Mesenchymal stem cell (in vitro differentiated cells and primary cell): ENCODE results near the gene COL25A1.

ENCODE experiments used
- DNase-seq: peaks from one replicate; pipeline ENCODE4 v3.0.0-alpha.2; 2013
- H2AFZ ChIP-seq: one replicate; pipeline ENCODE4 v1.6.1; 2013; ENCODE audit warnings: low read depth, mild to moderate bottlenecking, control low read depth, inconsistent platforms, low read length, moderate library complexity
- H2AK5ac ChIP-seq: 2 replicates; pipeline ENCODE4 v1.6.1; 2013; ENCODE audit warnings: low read length, moderate library complexity, mild to moderate bottlenecking, inconsistent platforms; ENCODE audit not compliant: severe bottlenecking
- H2BK120ac ChIP-seq: one replicate; pipeline ENCODE4 v1.6.1; 2013; ENCODE audit warnings: low read depth, mild to moderate bottlenecking, inconsistent platforms, low read length, moderate library complexity
- H2BK12ac ChIP-seq, 2 experiments: one replicate each; pipeline ENCODE4 v1.6.1; 2013; ENCODE audit warnings: inconsistent platforms in 2 of 2, low read length in 2 of 2, mild to moderate bottlenecking in 2 of 2, moderate library complexity in 2 of 2, control low read depth in 1 of 2
- H2BK15ac ChIP-seq: one replicate; pipeline ENCODE4 v1.6.1; 2013; ENCODE audit warnings: mild to moderate bottlenecking, low read depth, inconsistent platforms; ENCODE audit not compliant: poor library complexity, severe bottlenecking
- H2BK5ac ChIP-seq: 2 replicates; pipeline ENCODE4 v1.6.1; 2013; ENCODE audit warnings: low read depth, mild to moderate bottlenecking, low read length, control low read depth, inconsistent platforms; ENCODE audit not compliant: poor library complexity, severe bottlenecking
- H3K14ac ChIP-seq, 2 experiments: one replicate each; pipeline ENCODE4 v1.6.1; 2013; ENCODE audit warnings: inconsistent platforms in 2 of 2, low read length in 2 of 2, control low read depth in 1 of 2, mild to moderate bottlenecking in 1 of 2, moderate library complexity in 1 of 2
- H3K18ac ChIP-seq, 2 experiments: one replicate each; pipeline ENCODE4 v1.6.1; 2013; ENCODE audit warnings: inconsistent platforms in 2 of 2, low read length in 2 of 2, control low read depth in 1 of 2, low read depth in 1 of 2, mild to moderate bottlenecking in 1 of 2
- H3K23ac ChIP-seq, 2 experiments: one replicate each; pipeline ENCODE4 v1.6.1; 2013; ENCODE audit warnings: inconsistent platforms in 2 of 2, low read length in 2 of 2, mild to moderate bottlenecking in 2 of 2, moderate library complexity in 2 of 2, control low read depth in 1 of 2
- H3K27ac ChIP-seq: 2 replicates; pipeline ENCODE4 v1.5.1; 2013; ENCODE audit warnings: mild to moderate bottlenecking, moderate library complexity, low read length, control low read depth, inconsistent platforms; ENCODE audit not compliant: poor library complexity, severe bottlenecking
- H3K27me3 ChIP-seq, 2 experiments: 2 replicates each; pipeline versions ENCODE4 v1.6.1 to v1.7.0; 2013; ENCODE audit warnings: low read length in 2 of 2, mild to moderate bottlenecking in 2 of 2, moderate library complexity in 2 of 2, control low read depth in 1 of 2, inconsistent platforms in 1 of 2; ENCODE audit not compliant: control insufficient read depth in 1 of 2, insufficient read depth in 1 of 2
- H3K36me3 ChIP-seq, 2 experiments: 2 replicates each; pipeline versions ENCODE4 v1.6.1 to v1.7.0; 2013; ENCODE audit warnings: low read length in 2 of 2, control low read depth in 1 of 2, inconsistent platforms in 1 of 2, low read depth in 1 of 2, mild to moderate bottlenecking in 1 of 2; ENCODE audit not compliant: insufficient read depth in 2 of 2, control insufficient read depth in 1 of 2
- H3K4ac ChIP-seq, 2 experiments: one replicate each; pipeline ENCODE4 v1.6.1; 2013; ENCODE audit warnings: inconsistent platforms in 2 of 2, low read length in 2 of 2, mild to moderate bottlenecking in 2 of 2, moderate library complexity in 2 of 2, control low read depth in 1 of 2, low read depth in 1 of 2
- H3K4me1 ChIP-seq: 2 replicates; pipeline ENCODE4 v1.6.1; 2013; ENCODE audit warnings: low read depth, low read length, control low read depth; ENCODE audit not compliant: control insufficient read depth, insufficient read depth
- H3K4me2 ChIP-seq: 2 replicates; pipeline ENCODE4 v1.6.1; 2013; ENCODE audit warnings: low read length, mild to moderate bottlenecking, inconsistent platforms; ENCODE audit not compliant: poor library complexity, severe bottlenecking
- H3K4me3 ChIP-seq, 2 experiments: 2 replicates each; pipeline versions ENCODE4 v1.5.1 to v1.7.0; 2013; ENCODE audit warnings: low read length in 2 of 2, mild to moderate bottlenecking in 2 of 2, control low read depth in 1 of 2, low read depth in 1 of 2; ENCODE audit not compliant: insufficient read depth in 1 of 2
- H3K79me1 ChIP-seq: replicated peaks from 2 replicates; pipeline ENCODE4 v1.6.1; 2013; ENCODE audit warnings: mild to moderate bottlenecking, control low read depth, low read length, inconsistent platforms; ENCODE audit not compliant: poor library complexity, severe bottlenecking
- H3K9ac ChIP-seq: 2 replicates; pipeline ENCODE4 v1.7.0; 2013; ENCODE audit warnings: mild to moderate bottlenecking, low read length, moderate library complexity
- H3K9me3 ChIP-seq: 2 replicates; pipeline ENCODE4 v1.7.0; 2013; ENCODE audit warnings: mild to moderate bottlenecking, low read length; ENCODE audit not compliant: control insufficient read depth
- H4K8ac ChIP-seq: one replicate; pipeline ENCODE4 v1.6.1; 2013; ENCODE audit warnings: inconsistent platforms, mild to moderate bottlenecking, low read length, moderate library complexity
- H4K91ac ChIP-seq: one replicate; pipeline ENCODE4 v1.6.1; 2013; ENCODE audit warnings: mild to moderate bottlenecking, low read length, inconsistent platforms
- WGBS: methylation state at CpG from one replicate; pipeline ENCODE4 v1.1.7; 2013; ENCODE audit warnings: mixed read lengths; 5-methylcytosine and 5-hydroxymethylcytosine counted together

The COL25A1 gene

DNA sequence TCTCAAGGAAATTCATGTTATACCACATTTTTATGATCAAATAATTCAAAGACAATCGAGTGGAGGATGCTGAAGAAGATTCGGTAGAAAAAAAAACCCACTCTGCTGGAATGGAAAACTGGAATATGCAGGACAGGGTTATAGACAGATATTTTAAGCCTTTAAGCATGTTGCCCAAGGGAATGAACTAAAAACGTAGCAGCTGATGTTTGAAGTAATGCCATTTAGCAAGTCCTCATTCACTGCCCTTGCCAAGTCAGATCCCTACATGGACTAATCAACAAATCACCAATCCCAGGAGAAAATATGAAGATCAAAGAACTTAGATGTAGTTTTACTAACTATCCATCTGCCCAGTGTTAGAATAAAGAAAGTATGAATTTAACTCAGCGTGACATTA lies 464.0 kb downstream of the COL25A1 start:
- H3K14ac ChIP-seq, result no peak overlapping the region
- 100% methylated on average over 3 of the region's 4 CpGs for WGBS
- no peak overlapping the region for H3K4me2 ChIP-seq

DNA sequence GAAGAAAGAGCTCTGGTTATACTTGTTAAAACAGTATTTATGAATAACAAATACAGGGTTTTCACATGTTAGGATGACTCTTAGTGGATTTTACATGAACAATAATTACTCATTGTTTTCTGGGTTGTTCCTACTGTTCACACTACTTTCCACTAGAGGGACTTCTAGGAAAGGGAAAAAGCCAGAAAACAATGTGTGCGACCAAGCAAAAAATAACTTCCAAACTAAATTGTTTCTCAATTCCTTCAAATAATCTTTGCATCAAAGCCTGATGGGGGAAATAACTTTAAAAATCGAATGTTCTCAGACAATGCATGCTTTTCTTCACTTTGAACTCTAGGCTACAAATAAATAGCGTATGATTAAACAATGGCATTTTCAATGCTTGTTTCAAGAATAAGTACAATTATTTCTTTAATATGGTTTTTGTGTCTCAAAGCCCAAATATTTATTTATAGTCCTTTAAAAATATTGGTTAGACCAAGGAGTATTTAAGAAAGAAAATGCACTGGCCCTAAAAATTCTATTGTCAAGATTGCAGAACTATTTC lies 467.5 kb downstream of the COL25A1 start:
- H3K4me1 ChIP-seq, result peaks cover 4% of the 10 kb centered on the region
- no peaks in the 10 kb centered on the region for H3K79me1 ChIP-seq
- no peak overlapping the region for H4K91ac ChIP-seq
- H3K4me3 ChIP-seq, result no peak overlapping the region
- H3K9me3 ChIP-seq, result no peaks in the 10 kb centered on the region
- H2BK120ac ChIP-seq, result no peak overlapping the region
- H3K23ac ChIP-seq, result no peak overlapping the region
- no peak overlapping the region for H3K14ac ChIP-seq
- peak; percentile 62 for DNase-seq
- no peak overlapping the region for H2BK15ac ChIP-seq
- no peak overlapping the region for H3K4ac ChIP-seq
- no peaks in the 10 kb centered on the region for H3K27me3 ChIP-seq
- H2AFZ ChIP-seq, result no peak overlapping the region
- H4K8ac ChIP-seq, result no peak overlapping the region
- no peak overlapping the region for H2AK5ac ChIP-seq
- no peaks in the 10 kb centered on the region for H3K36me3 ChIP-seq
- no peak overlapping the region for H3K27ac ChIP-seq
- 0% methylated on average over 1 of the region's 3 CpGs for WGBS
- no peak overlapping the region for H3K4me2 ChIP-seq
- H2BK5ac ChIP-seq, result no peak overlapping the region
- no peak overlapping the region for H2BK12ac ChIP-seq
- H3K9ac ChIP-seq, result peak overlapping the region; percentile 62
- no peak overlapping the region for H3K18ac ChIP-seq

More for the DNA sequence above, 464.0 kb downstream of the COL25A1 start:
- Histone ChIP-seq H3K79me1 (no peaks in the 10 kb centered on the region), H3K9me3 (no peaks in the 10 kb centered on the region), H3K18ac (no peak overlapping the region), H4K8ac (no peak overlapping the region), H3K4me1 (peaks cover 4% of the 10 kb centered on the region), H2AK5ac (no peak overlapping the region), H2BK15ac (no peak overlapping the region), H2BK12ac (no peak overlapping the region), H3K23ac (no peak overlapping the region), H2BK120ac (no peak overlapping the region), H3K4ac (no peak overlapping the region), H3K36me3 (no peaks in the 10 kb centered on the region), H4K91ac (no peak overlapping the region), H2BK5ac (no peak overlapping the region), H3K4me3 (no peak overlapping the region), H3K27ac (no peak overlapping the region), H2AFZ (no peak overlapping the region), H3K27me3 (no peaks in the 10 kb centered on the region), H3K9ac (no peak overlapping the region)
- no peak for DNase-seq

DNA sequence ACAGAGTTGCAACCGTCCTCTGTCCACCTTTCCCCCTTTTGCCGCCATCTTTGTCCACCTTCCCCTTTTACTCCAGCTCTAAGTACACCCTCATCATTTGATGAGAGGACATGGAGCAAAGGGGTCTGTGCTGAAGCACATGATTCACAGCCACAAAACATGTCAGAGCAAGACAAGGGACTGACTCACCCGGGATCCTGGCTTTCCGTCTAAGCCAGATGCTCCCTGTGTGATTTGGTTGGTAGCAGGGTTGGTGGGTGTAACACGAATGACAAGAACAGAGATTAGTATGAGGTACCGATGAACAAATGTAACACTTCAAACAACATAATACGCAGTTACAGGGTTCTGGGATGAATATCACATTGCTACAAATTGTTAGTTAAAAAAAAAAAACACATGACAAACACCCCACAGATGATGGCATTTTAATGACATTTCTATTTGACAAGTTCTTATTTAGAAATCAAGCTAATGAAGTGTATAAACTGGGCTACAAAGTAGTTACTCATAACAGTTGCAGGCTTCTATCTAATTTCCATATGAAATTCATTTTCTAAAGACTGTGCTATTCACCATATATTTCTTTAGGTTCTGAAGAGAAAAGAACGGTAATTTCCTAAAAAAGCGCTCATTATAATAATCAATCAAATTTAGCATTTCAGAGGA lies 468.2 kb downstream of the COL25A1 start:
- Histone ChIP-seq H3K4ac (no peak overlapping the region), H2BK15ac (no peak overlapping the region), H3K14ac (no peak overlapping the region), H3K4me3 (no peak overlapping the region), H3K79me1 (no peaks in the 10 kb centered on the region), H3K9me3 (no peaks in the 10 kb centered on the region), H3K23ac (no peak overlapping the region), H2BK5ac (no peak overlapping the region), H4K91ac (peak overlapping the region; percentile 75), H2AFZ (no peak overlapping the region), H4K8ac (peak overlapping the region; percentile 66), H2BK120ac (peak overlapping the region; percentile 61), H3K4me1 (peaks cover 6% of the 10 kb centered on the region), H2BK12ac (peak overlapping the region; percentile 49 to 65), H3K4me2 (no peak overlapping the region), H3K27ac (no peak overlapping the region), H3K27me3 (no peaks in the 10 kb centered on the region), H2AK5ac (no peak overlapping the region), H3K9ac (peak overlapping the region; percentile 62), H3K36me3 (no peaks in the 10 kb centered on the region), H3K18ac (peak overlapping the region; percentile 13 to 86)
- 0% methylated on average over 2 of the region's 9 CpGs for WGBS
- DNase-seq, result peak; percentile 67

DNA sequence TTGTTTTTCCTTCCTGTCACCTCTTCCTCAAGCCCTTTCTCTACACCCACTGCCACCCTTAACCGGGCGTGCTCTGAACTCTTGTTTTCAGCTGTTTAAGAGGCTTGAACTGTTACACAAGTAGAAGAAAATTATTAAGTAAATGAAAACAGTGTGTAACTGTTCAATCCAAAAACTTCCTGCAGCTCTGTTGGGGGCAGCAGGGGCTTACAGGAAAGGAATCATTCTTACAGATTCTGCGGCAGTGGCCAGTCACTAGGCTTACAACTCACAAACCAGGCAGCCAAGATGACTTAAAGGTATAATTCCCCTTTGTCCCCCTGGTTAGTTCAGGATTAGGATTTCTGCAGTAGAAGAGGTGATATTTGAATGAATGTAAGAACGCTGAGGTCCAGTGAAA lies 469.4 kb downstream of the COL25A1 start:
- H3K36me3 ChIP-seq, result no peaks in the 10 kb centered on the region

More for the DNA sequence above, 469.4 kb downstream of the COL25A1 start:
- Histone ChIP-seq H3K4me2 (no peak overlapping the region), H3K9ac (no peak overlapping the region), H3K27me3 (no peaks in the 10 kb centered on the region), H2BK12ac (no peak overlapping the region), H3K79me1 (no peaks in the 10 kb centered on the region), H3K4me1 (peaks cover 6% of the 10 kb centered on the region), H2BK15ac (no peak overlapping the region), H3K23ac (no peak overlapping the region), H4K91ac (no peak overlapping the region), H3K9me3 (no peaks in the 10 kb centered on the region), H2AK5ac (no peak overlapping the region), H3K18ac (peak overlapping the region in 1 of 2 experiments; percentile 70), H3K27ac (no peak overlapping the region), H4K8ac (no peak overlapping the region), H3K4ac (no peak overlapping the region), H2BK120ac (no peak overlapping the region), H3K14ac (no peak overlapping the region), H2BK5ac (no peak overlapping the region), H2AFZ (peak overlapping the region; percentile 42), H3K4me3 (no peak overlapping the region)
- 83% methylated on average over 2 of the region's 4 CpGs for WGBS
- DNase-seq, result no peak
